Psoas muscle (tissue), 8 donors: ENCODE measurements around the gene MME. TPM values are rescaled to one million over a fixed set of nuclear protein-coding genes. Genes with fewer than 3 reads are reported as not detected.

ENCODE experiments used
- ATAC-seq, 4 donors: fragments of 200-7000 bp; cut with Tn5 transposase; one replicate each; pipeline ENCODE4 v1.9.1; 2020; ENCODE audit warnings: moderate library complexity in 3 of 4, mild to moderate bottlenecking in 2 of 4
- DNase-seq, 2 donors: peaks; one replicate each; pipeline ENCODE4 v3.0.0-alpha.2; 2020
- H3K27ac ChIP-seq: fragments of 200-600 bp; one replicate; pipeline ENCODE4 v1.8.0; 2022
- H3K27me3 ChIP-seq, 3 donors: fragments of 200-600 bp in 1 of 3; one replicate each; pipeline versions ENCODE4 v1.6.1 to v1.8.0; 2013 to 2022; ENCODE audit warnings: low read length in 2 of 3, mild to moderate bottlenecking in 2 of 3, moderate library complexity in 1 of 3; ENCODE audit not compliant: insufficient read depth in 3 of 3
- H3K36me3 ChIP-seq, 2 donors: fragments of 200-600 bp in 1 of 2; one replicate each; pipeline versions ENCODE4 v1.6.1 to v1.8.0; 2013 to 2022; ENCODE audit warnings: low read depth in 1 of 2, mild to moderate bottlenecking in 1 of 2, moderate library complexity in 1 of 2; ENCODE audit not compliant: insufficient read depth in 1 of 2
- H3K4me1 ChIP-seq: fragments of 200-600 bp; one replicate; pipeline ENCODE4 v1.8.0; 2022
- H3K4me3 ChIP-seq: fragments of 200-600 bp; one replicate; pipeline ENCODE4 v1.8.0; 2022; ENCODE audit warnings: mild to moderate bottlenecking
- H3K9me3 ChIP-seq: fragments of 200-600 bp; one replicate; pipeline ENCODE4 v1.8.0; 2022
- CTCF ChIP-seq: fragments of 200-600 bp; IDR thresholded peaks from one replicate; pipeline ENCODE4 v1.8.0; 2022; ENCODE audit warnings: antibody characterized with exemption
- WGBS, 3 donors: extraction: QIAGEN DNeasy Blood & Tissue Kit; methylation state at CpG; one replicate each; pipeline versions ENCODE4 v1.1.6 to v1.1.7; 2013; 5-methylcytosine and 5-hydroxymethylcytosine counted together
- intact Hi-C, 2 donors: fragments of 100-400 bp; cut with DNase I; formaldehyde crosslinking; loops; one replicate each; pipeline versions ENCODE4 v1.11.0 to v1.14.2; 2022
- long read RNA-seq, 2 donors: library from polyadenylated mRNA; unstranded; transcript quantifications; one replicate each; pipeline ENCODE4 v2.0.0, GENCODE V29; 2021
- polyA plus RNA-seq, 3 donors: library from polyadenylated mRNA; stranded (reverse); fragments of 200-250 nt; gene quantifications; one replicate each; pipeline ENCODE4 v1.2.3, GENCODE V29; 2013
- total RNA-seq, 4 donors: library from RNA; stranded (reverse); fragmentation: NEBNext Ultra II Directional in 2 of 4; extraction: Animal tissue kit (Norgen Biotek cat#: 25700) in 2 of 4; gene quantifications; one replicate each; pipeline versions ENCODE4 v1.2.1 to v1.2.4, GENCODE V29; 2021 to 2023
- donor health status: healthy with polysubstance abuse.
- donor health status: DM: no; HTN: no; CAD: no; lungs with moderate emphysema.
- donor health status: Bipolar disorder and iron deficiency.
- donor health status: healthy.
- donor health status: DM: yes; HTN: yes; CAD: no.
- donor health status: DM: no; HTN: no; CAD: no.
- donor health status: DM: no; HTN: no; CAD: no.
- donor health status: DM: yes; HTN: yes; CAD: no.

The MME gene
- total RNA-seq (10 to 100 TPM; 25.6 to 44.1 (median 41.4) TPM), polyA plus RNA-seq (10 to 100 TPM; 10.3 to 38.5 (median 17.5) TPM)
- long read RNA-seq, donor 1, full-length matches to known transcripts = 5 of 10 reads
- long read RNA-seq, donor 1, partial matches to known transcripts = 2 of 10 reads
- long read RNA-seq, donor 1, other reads (novel, unspliced or antisense) = 3 of 10 reads
- long read RNA-seq, donor 2, full-length matches to known transcripts = 4 of 8 reads
- long read RNA-seq, donor 2, partial matches to known transcripts = 0 of 8 reads
- long read RNA-seq, donor 2, other reads (novel, unspliced or antisense) = 4 of 8 reads

DNA sequence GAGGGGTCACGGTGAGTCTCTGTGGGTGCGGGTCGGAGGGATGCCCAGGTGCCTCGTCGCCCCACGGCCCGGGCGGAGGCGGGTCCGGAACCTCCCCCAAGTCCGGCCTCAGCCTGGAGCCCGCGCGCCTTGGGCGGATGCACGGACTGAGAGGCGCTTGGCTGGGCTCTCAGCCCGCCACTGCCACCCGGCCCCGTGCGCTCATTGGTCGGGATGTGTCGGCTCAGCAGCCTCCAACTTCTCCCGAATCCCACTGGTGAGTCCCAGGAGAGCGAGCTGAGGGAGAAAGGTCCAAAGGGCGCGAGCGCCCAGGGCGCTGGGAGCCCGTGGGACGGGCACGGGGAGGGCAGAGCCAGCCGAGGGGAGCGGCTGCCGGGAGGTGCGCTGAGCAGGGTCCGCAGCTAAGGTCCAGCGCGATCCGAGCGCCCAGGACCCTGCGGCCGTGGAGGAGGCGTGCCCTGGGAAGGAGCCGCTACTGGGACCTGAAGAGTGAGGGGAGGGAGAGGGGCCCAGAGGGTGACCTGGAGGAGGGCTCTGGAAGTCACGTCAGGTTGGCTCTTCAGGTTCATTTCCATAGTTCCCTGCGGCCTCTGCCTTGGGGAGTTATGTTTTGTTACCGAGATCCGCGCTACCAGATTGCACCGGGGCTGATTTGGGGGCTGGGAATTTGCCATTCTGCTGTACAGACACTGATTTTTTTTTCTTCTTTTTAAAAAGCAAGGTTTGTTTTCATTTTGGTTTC is at the start of gene MME:
Gene MME (plus strand): TSS at position 574 of the 742 bp plus-strand sequence. CDS start 3,849 bp downstream, outside the sequence.
- WGBS, 3 donors = 1% methylated on average over 32 to 51 of the region's 51 CpGs
- Histone ChIP-seq H3K27me3 (peaks cover 0 to 8% (median 0%) of the 10 kb centered on the region in 3 donors), H3K27ac (peak within 1 kb of the TSS; percentile 73), H3K4me1 (no peaks in the 10 kb centered on the region), H3K9me3 (peaks cover 2% of the 10 kb centered on the region), H3K36me3 (peaks cover 0 to 11% of the 10 kb centered on the region in 2 donors), H3K4me3 (peak within 1 kb of the TSS; percentile 90)
- intact Hi-C loops = loop anchor here (10.0 kb wide), 1 partner anchor 245 kb away; no protein-coding TSS in a partner anchor
- ATAC-seq (peak; percentile 87 to 94 (median 92)), DNase-seq (peak; percentile 58 to 81)
- TF ChIP-seq CTCF = no peak

DNA sequence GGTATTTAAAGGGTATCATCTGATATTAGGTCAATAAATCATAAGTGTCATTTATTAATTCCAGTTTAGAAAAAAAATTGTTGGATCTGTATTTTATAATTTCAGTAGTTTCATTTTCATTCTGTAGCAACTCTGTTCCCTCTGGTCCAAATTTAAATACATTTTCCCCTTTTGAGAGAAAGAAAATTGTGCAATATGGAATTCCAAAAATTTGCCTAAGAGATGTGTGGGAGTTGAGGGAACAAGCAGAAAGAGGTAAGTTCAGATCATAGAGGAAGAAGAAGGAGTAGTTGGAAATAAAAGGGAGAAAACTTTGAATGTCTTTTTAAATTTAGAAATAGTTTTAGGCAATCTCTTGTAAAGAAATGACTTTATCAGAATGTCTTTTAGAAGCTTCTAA is 48.9 kb upstream of the MME start:
- no peak for TF ChIP-seq CTCF
- intact Hi-C loops = no loop called here
- Histone ChIP-seq H3K27me3 (no peaks in the 10 kb centered on the region), H3K4me1 (no peaks in the 10 kb centered on the region), H3K36me3 (no peaks in the 10 kb centered on the region), H3K9me3 (peaks cover 14% of the 10 kb centered on the region), H3K4me3 (no peak overlapping the region), H3K27ac (no peak overlapping the region)
- DNase-seq = no peak
- no peak for ATAC-seq

DNA sequence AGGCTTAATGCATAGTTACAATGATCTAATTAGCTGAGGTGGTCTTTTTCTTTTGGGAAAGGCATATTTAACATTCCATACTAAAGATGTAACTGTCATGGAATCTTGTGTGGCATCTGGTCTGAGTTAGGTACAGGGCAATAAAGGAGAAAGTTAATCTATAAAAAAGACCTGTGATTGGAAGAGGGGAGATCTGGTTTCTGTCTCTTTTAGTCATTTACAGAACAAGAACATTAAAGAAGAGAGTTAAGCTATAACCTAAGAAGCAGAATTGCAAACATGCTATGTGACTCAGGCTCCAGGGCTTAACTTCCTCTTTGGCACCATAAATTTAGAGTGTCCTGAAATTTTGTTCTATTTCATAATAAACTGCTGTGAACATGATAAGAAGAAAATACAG is 47.2 kb upstream of the MME start:
- Histone ChIP-seq H3K36me3 (no peaks in the 10 kb centered on the region), H3K4me1 (no peaks in the 10 kb centered on the region), H3K9me3 (peaks cover 14% of the 10 kb centered on the region), H3K4me3 (no peak overlapping the region), H3K27ac (no peak overlapping the region), H3K27me3 (no peaks in the 10 kb centered on the region)
- DNase-seq (no peak), ATAC-seq (no peak)
- no peak for TF ChIP-seq CTCF
- intact Hi-C loops = no loop called here

- TF ChIP-seq CTCF = no peak
- ATAC-seq (no peak), DNase-seq (no peak)
- no peak overlapping the region for H3K27ac ChIP-seq
- H3K36me3 ChIP-seq = no peaks in the 10 kb centered on the region
- H3K4me1 ChIP-seq = no peaks in the 10 kb centered on the region
- H3K9me3 ChIP-seq = peaks cover 4% of the 10 kb centered on the region
- no peaks in the 10 kb centered on the region for H3K27me3 ChIP-seq
- no peak overlapping the region for H3K4me3 ChIP-seq
- intact Hi-C loops = no loop called here
- WGBS, 3 donors = 84 to 88% (median 86%) methylated on average over 4 of the region's 4 CpGs
Observed at GRCh38 chr3:155034786-155035185, 45.3 kb upstream of the MME start.
